ENCODE measurements around the gene CNIH3. TPM values are rescaled to one million over a fixed set of nuclear protein-coding genes. Genes with fewer than 3 reads are reported as not detected.

CNIH3 gene
- total RNA-seq, 1 experiment from 2014 or later = 4.2 TPM

- Mint-ChIP-seq H3K27ac (no peak overlapping the region), H3K4me1 (peaks cover 20 to 28% of the 10 kb centered on the region in 2 experiments), H3K27me3 (ENCODE audit: low read depth) (no peaks in the 10 kb centered on the region), H3K4me3 (no peak overlapping the region; a peak in 1 of 5 replicates), H3K9me3 (no peaks in the 10 kb centered on the region; a peak in 1 of 5 replicates), H3K36me3 (ENCODE audit: insufficient read depth in 1 of 3, low read depth in 3 of 3) (no peaks in the 10 kb centered on the region)
- Histone ChIP-seq H4K8ac (replicated peaks; ENCODE audit: insufficient read length, low read depth, low read length) (no peak overlapping the region), H3K4me2 (ENCODE audit: insufficient read depth, insufficient read length, low read length) (no peak overlapping the region), H2BK12ac (ENCODE audit: insufficient read length, low read depth, low read length) (no peak overlapping the region), H2BK15ac (ENCODE audit: low read depth, low read length) (no peak overlapping the region), H2BK20ac (ENCODE audit: low read depth, low read length, poor library complexity, severe bottlenecking) (no peak overlapping the region), H3K27ac (ENCODE audit: insufficient read length, low read depth, low read length) (no peak overlapping the region), H3K56ac (ENCODE audit: insufficient read length, low read depth, low read length) (no peak overlapping the region), H3K14ac (ENCODE audit: insufficient read depth, low read length) (no peak overlapping the region), H3K4ac (ENCODE audit: low read depth, low read length) (no peak overlapping the region), H4K20me1 (ENCODE audit: control insufficient read depth, insufficient read depth, insufficient read length) (no peaks in the 10 kb centered on the region), H3K23me2 (ENCODE audit: insufficient read length, low read depth, low read length, poor library complexity, severe bottlenecking) (no peaks in the 10 kb centered on the region), H3T11ph (ENCODE audit: low read length) (no peak overlapping the region), H4K5ac (ENCODE audit: insufficient read length, low read depth, low read length) (no peak overlapping the region), H3K27me3 (ENCODE audit: insufficient read depth, low read length) (no peaks in the 10 kb centered on the region), H3K23ac (ENCODE audit: insufficient read length, low read depth, low read length) (no peak overlapping the region), H3K4me1 (ENCODE audit: insufficient read depth, low read length) (0 out of 2 replicates have a peak, but pooled peaks cover 5% of the 10 kb centered on the region), H2AFZ (ENCODE audit: low read length) (no peak overlapping the region), H3K9ac (ENCODE audit: extremely low read depth, insufficient read length, low read length) (no peak overlapping the region), H2BK5ac (ENCODE audit: insufficient read length, low read length) (no peak overlapping the region), H2BK120ac (ENCODE audit: low read depth, low read length, poor library complexity, severe bottlenecking) (no peak overlapping the region), H3K79me1 (ENCODE audit: insufficient read depth, low read depth, low read length, poor library complexity, severe bottlenecking) (no peaks in the 10 kb centered on the region), H3K18ac (ENCODE audit: insufficient read length, low read depth, low read length) (no peak overlapping the region), H2AK5ac (ENCODE audit: insufficient read length, low read length) (no peak overlapping the region), H3K9me3 (ENCODE audit: control insufficient read depth, low read depth, low read length) (no peaks in the 10 kb centered on the region), H4K91ac (ENCODE audit: insufficient read length, low read depth, low read length) (no peak overlapping the region), H3K79me2 (ENCODE audit: insufficient read depth, low read length) (no peaks in the 10 kb centered on the region)
- DNase-seq = no peak
- TF ChIP-seq, protein P1, sequence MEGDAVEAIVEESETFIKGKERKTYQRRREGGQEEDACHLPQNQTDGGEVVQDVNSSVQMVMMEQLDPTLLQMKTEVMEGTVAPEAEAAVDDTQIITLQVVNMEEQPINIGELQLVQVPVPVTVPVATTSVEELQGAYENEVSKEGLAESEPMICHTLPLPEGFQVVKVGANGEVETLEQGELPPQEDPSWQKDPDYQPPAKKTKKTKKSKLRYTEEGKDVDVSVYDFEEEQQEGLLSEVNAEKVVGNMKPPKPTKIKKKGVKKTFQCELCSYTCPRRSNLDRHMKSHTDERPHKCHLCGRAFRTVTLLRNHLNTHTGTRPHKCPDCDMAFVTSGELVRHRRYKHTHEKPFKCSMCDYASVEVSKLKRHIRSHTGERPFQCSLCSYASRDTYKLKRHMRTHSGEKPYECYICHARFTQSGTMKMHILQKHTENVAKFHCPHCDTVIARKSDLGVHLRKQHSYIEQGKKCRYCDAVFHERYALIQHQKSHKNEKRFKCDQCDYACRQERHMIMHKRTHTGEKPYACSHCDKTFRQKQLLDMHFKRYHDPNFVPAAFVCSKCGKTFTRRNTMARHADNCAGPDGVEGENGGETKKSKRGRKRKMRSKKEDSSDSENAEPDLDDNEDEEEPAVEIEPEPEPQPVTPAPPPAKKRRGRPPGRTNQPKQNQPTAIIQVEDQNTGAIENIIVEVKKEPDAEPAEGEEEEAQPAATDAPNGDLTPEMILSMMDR (conservative IDR thresholded peaks at IDR 0.05) = no peak
Measured at GRCh38 chr1:224594851-224595250, 21.3 kb upstream of the CNIH3 start.
